ENCODE results near the gene LRP2.

- TF ChIP-seq, protein P1, sequence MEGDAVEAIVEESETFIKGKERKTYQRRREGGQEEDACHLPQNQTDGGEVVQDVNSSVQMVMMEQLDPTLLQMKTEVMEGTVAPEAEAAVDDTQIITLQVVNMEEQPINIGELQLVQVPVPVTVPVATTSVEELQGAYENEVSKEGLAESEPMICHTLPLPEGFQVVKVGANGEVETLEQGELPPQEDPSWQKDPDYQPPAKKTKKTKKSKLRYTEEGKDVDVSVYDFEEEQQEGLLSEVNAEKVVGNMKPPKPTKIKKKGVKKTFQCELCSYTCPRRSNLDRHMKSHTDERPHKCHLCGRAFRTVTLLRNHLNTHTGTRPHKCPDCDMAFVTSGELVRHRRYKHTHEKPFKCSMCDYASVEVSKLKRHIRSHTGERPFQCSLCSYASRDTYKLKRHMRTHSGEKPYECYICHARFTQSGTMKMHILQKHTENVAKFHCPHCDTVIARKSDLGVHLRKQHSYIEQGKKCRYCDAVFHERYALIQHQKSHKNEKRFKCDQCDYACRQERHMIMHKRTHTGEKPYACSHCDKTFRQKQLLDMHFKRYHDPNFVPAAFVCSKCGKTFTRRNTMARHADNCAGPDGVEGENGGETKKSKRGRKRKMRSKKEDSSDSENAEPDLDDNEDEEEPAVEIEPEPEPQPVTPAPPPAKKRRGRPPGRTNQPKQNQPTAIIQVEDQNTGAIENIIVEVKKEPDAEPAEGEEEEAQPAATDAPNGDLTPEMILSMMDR (IDR thresholded peaks at IDR 0.05): no peak
- no peak for TF ChIP-seq POLR2A (IDR thresholded peaks at IDR 0.05)
Measured at GRCh38 chr2:169086893-169087467, 275.4 kb downstream of the LRP2 start.
